Measurements from ENCODE around the gene LIN37. TPM values are rescaled to one million over a fixed set of nuclear protein-coding genes. Genes with fewer than 3 reads are reported as not detected.

Gene LIN37
- total and polyA plus RNA-seq, 2 experiments from 2014 or later, result 4.3 to 6.8 TPM

- DNase-seq (ENCODE audit: low spot score) (no peak), ATAC-seq (no peak)
- H3K4me3 Mint-ChIP-seq, result no peak overlapping the region
- TF ChIP-seq ZNF462 (CRISPR knock-in tag; IDR thresholded peaks at IDR 0.05) (no peak), EZH2 (IDR thresholded peaks at IDR 0.05; ENCODE audit: low read depth, unreplicated experiment) (no peak), STAT1 (IDR thresholded peaks at IDR 0.05; ENCODE audit: unreplicated experiment) (no peak), NANOG (IDR thresholded peaks at IDR 0.05; ENCODE audit: borderline replicate concordance) (no peak), CREB1 (CRISPR knock-in tag; IDR thresholded peaks at IDR 0.05; ENCODE audit: low read depth) (no peak), ZNF331 (CRISPR knock-in tag; IDR thresholded peaks at IDR 0.05; ENCODE audit: low read depth) (no peak), EZH2phosphoT487 (IDR thresholded peaks at IDR 0.05; ENCODE audit: unreplicated experiment) (no peak), JUNB (IDR thresholded peaks at IDR 0.05; ENCODE audit: unreplicated experiment) (no peak), ZNF114 (CRISPR knock-in tag; IDR thresholded peaks at IDR 0.05) (no peak), POLR2AphosphoS5 (IDR thresholded peaks at IDR 0.05; ENCODE audit: low read depth) (no peak), REST (IDR thresholded peaks at IDR 0.05; ENCODE audit: unreplicated experiment) (no peak)
- TF ChIP-seq, protein P1, sequence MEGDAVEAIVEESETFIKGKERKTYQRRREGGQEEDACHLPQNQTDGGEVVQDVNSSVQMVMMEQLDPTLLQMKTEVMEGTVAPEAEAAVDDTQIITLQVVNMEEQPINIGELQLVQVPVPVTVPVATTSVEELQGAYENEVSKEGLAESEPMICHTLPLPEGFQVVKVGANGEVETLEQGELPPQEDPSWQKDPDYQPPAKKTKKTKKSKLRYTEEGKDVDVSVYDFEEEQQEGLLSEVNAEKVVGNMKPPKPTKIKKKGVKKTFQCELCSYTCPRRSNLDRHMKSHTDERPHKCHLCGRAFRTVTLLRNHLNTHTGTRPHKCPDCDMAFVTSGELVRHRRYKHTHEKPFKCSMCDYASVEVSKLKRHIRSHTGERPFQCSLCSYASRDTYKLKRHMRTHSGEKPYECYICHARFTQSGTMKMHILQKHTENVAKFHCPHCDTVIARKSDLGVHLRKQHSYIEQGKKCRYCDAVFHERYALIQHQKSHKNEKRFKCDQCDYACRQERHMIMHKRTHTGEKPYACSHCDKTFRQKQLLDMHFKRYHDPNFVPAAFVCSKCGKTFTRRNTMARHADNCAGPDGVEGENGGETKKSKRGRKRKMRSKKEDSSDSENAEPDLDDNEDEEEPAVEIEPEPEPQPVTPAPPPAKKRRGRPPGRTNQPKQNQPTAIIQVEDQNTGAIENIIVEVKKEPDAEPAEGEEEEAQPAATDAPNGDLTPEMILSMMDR (conservative IDR thresholded peaks at IDR 0.05; ENCODE audit: low read depth in 2 of 2), result no peak
- TF ChIP-seq, protein P2, sequence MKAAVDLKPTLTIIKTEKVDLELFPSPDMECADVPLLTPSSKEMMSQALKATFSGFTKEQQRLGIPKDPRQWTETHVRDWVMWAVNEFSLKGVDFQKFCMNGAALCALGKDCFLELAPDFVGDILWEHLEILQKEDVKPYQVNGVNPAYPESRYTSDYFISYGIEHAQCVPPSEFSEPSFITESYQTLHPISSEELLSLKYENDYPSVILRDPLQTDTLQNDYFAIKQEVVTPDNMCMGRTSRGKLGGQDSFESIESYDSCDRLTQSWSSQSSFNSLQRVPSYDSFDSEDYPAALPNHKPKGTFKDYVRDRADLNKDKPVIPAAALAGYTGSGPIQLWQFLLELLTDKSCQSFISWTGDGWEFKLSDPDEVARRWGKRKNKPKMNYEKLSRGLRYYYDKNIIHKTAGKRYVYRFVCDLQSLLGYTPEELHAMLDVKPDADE (IDR thresholded peaks at IDR 0.05), result no peak
- peaks cover 16% of the 10 kb centered on the region; the same call in 1 of the 2 replicates for H3K36me3 ChIP-seq (ENCODE audit: insufficient read depth)
- H3K79me2 ChIP-seq (replicated peaks; ENCODE audit: insufficient read depth), result peaks cover 21% of the 10 kb centered on the region
- H3K4me1 Mint-ChIP-seq, result peaks cover 16% of the 10 kb centered on the region
- H3K27ac Mint-ChIP-seq, result no peak overlapping the region
- H4K20me1 ChIP-seq (replicated peaks; ENCODE audit: insufficient read depth), result peaks cover 11% of the 10 kb centered on the region
- H3K27ac ChIP-seq (ENCODE audit: low read depth), result no peak overlapping the region
- no peaks in the 10 kb centered on the region; the same call in 2 of the 3 replicates for H3K9me3 Mint-ChIP-seq
- no peaks in the 10 kb centered on the region for H3K27me3 ChIP-seq (ENCODE audit: insufficient read depth)
- H3K4me1 ChIP-seq (ENCODE audit: insufficient read depth), result peaks cover 13% of the 10 kb centered on the region
- H3K4me2 ChIP-seq, result no peak overlapping the region
- H2AFZ ChIP-seq, result no peak overlapping the region
- peaks cover 31% of the 10 kb centered on the region for H3K27me3 Mint-ChIP-seq (ENCODE audit: insufficient read depth, low read depth, poor library complexity)
- no peaks in the 10 kb centered on the region for H3K9me2 ChIP-seq (ENCODE audit: insufficient read depth)
- H3F3A ChIP-seq (replicated peaks; ENCODE audit: low read depth), result peaks cover 10% of the 10 kb centered on the region; the same call in 1 of the 2 replicates
- no peak overlapping the region for H3K4me3 ChIP-seq
- H3K36me3 Mint-ChIP-seq (ENCODE audit: low read depth), result peaks cover 50% of the 10 kb centered on the region
These were observed 27.7 kb upstream of the LIN37 start for GRCh38 chr19:35720648-35721047.

Data from GM23338 (cell line).